Activated naive CD4-positive, alpha-beta T cell treated with anti-CD3 and anti-CD28 coated beads for 36 hours (primary cell): Measurements from ENCODE around the gene PSMD10. TPM values are rescaled to one million over a fixed set of nuclear protein-coding genes. Genes with fewer than 3 reads are reported as not detected.

ENCODE experiments used
- total RNA-seq, 2 experiments: library from RNA; stranded (reverse); gene quantifications; one replicate each; pipeline ENCODE4 v1.2.3, GENCODE V29; 2021

PSMD10 gene
- total RNA-seq, 2 experiments from 2014 or later, result 54.6 to 58.8 TPM

Other genes with a start within 250 kb of the PSMD10 start
- not detected for gene TEX13B, start 109.2 kb downstream of the PSMD10 start, total RNA-seq
- gene VSIG1, start 46.5 kb downstream of the PSMD10 start, total RNA-seq, result 1 to 10 TPM; 1.6 to 2.4 TPM
- gene ATG4A, start 236 bp upstream of the PSMD10 start, total RNA-seq, result 1 to 10 TPM; 8.2 to 8.6 TPM